ENCODE data around the gene CDRT4. TPM values are rescaled to one million over a fixed set of nuclear protein-coding genes. Genes with fewer than 3 reads are reported as not detected.

Gene CDRT4
- total RNA-seq, 1 experiment from 2014 or later, result 6.2 TPM

GRCh38 chr17:15482476-15482875 is 15.1 kb upstream of the CDRT4 start:
- Histone ChIP-seq H4K20me1 (ENCODE audit: insufficient read depth) (no peaks in the 10 kb centered on the region), H3K27me3 (ENCODE audit: insufficient read depth, low read length) (no peaks in the 10 kb centered on the region), H3K4me3 (replicated peaks in 1 of 2; ENCODE audit: low read depth in 1 of 2, low read length in 2 of 2) (no peak overlapping the region), H3K9me3 (ENCODE audit: control insufficient read depth in 1 of 2, insufficient read depth in 1 of 2, low read depth in 1 of 2, low read length in 2 of 2) (no peaks in the 10 kb centered on the region), H2AFZ (ENCODE audit: low read depth, low read length, poor library complexity, severe bottlenecking) (no peak overlapping the region), H3K9ac (ENCODE audit: low read length) (no peak overlapping the region), H3K4me1 (ENCODE audit: control insufficient read depth in 1 of 2, insufficient read depth in 2 of 2, low read length in 2 of 2) (peaks cover 11 to 18% of the 10 kb centered on the region in 2 experiments), H3K4me2 (ENCODE audit: low read length) (no peak overlapping the region), H3K36me3 (ENCODE audit: control insufficient read depth in 1 of 2, insufficient read depth in 2 of 2, low read length in 2 of 2) (no peaks in the 10 kb centered on the region; a peak in 1 of 4 replicates), H3K79me2 (ENCODE audit: insufficient read depth, low read length) (no peaks in the 10 kb centered on the region), H3K27ac (ENCODE audit: low read depth, low read length) (no peak overlapping the region), H3K9me2 (ENCODE audit: insufficient read depth) (no peaks in the 10 kb centered on the region)
- no peak for ATAC-seq
- POLR2A ChIA-PET, result no interaction called here
- RAD21 ChIA-PET (ENCODE audit: low non-redundant PET in 1 of 2, low total read pairs in 2 of 2, uncharacterized antibody in 2 of 2, unreplicated experiment in 2 of 2), result no interaction called here
- BruUV-seq (replicated peaks), result no TSS peak
- intact Hi-C loops (cut with micrococcal nuclease), result no loop called here
- TF ChIP-seq POLR2A (IDR thresholded peaks at IDR 0.05; ENCODE audit: borderline replicate concordance, extremely low read depth, insufficient read depth, insufficient read length) (no peak), ZFX (IDR thresholded peaks at IDR 0.05) (no peak), EZH2phosphoT487 (IDR thresholded peaks at IDR 0.05; ENCODE audit: borderline replicate concordance) (no peak), ZNF274 (IDR thresholded peaks at IDR 0.05; ENCODE audit: low read depth, low read length) (no peak), SRF (IDR thresholded peaks at IDR 0.05; ENCODE audit: low read depth) (no peak), ZBTB33 (IDR thresholded peaks at IDR 0.05; ENCODE audit: extremely low read depth, insufficient replicate concordance, low read length) (no peak), MAX (IDR thresholded peaks at IDR 0.05) (no peak), SIN3A (IDR thresholded peaks at IDR 0.05; ENCODE audit: low read depth) (no peak), FOSL1 (IDR thresholded peaks at IDR 0.05; ENCODE audit: low read depth) (no peak), ELF1 (IDR thresholded peaks at IDR 0.05; ENCODE audit: borderline replicate concordance, low read depth) (no peak), CEBPB (IDR thresholded peaks at IDR 0.05; ENCODE audit: low read depth) (no peak), ATF3 (IDR thresholded peaks at IDR 0.05) (no peak), POLR2AphosphoS5 (IDR thresholded peaks at IDR 0.05; ENCODE audit: low read depth, low read length) (no peak), EZH2 (IDR thresholded peaks at IDR 0.05) (no peak), REST (IDR thresholded peaks at IDR 0.05; ENCODE audit: low read depth) (no peak)
- CTCF ChIA-PET, result no interaction called here
- no peak for DNase-seq (ENCODE audit: low read depth, low spot score)

All from HCT116 (cell line).